Stomach (tissue), 4 donors: Measurements from ENCODE around the gene CLCNKA.

Experiments
- EP300 ChIP-seq: sonication (generic); formaldehyde crosslinking; IDR thresholded peaks from one replicate; pipeline ENCODE4 v1.6.1; 2017; ENCODE audit warnings: antibody characterized with exemption
- POLR2A ChIP-seq, 4 donors: fragments of 450-650 bp; IDR thresholded peaks; one replicate each; pipeline ENCODE4 v1.6.1; 2016; ENCODE audit warnings: antibody characterized with exemption in 4 of 4, control low read depth in 2 of 4, mild to moderate bottlenecking in 1 of 4, moderate library complexity in 1 of 4
- POLR2AphosphoS5 ChIP-seq, 3 donors: sonication (generic); formaldehyde crosslinking; IDR thresholded peaks; one replicate each; pipeline ENCODE4 v1.6.1; 2016; ENCODE audit warnings: antibody characterized with exemption in 3 of 3
- TF ChIP-seq, protein P1 (sequence below), 7 experiments: fragments of 450-650 bp in 4 of 7; fragments of 200-600 bp in 3 of 7; sonication (generic) in 3 of 7; IDR thresholded peaks; one replicate each; pipeline ENCODE4 v1.5.1; 2016 to 2019; ENCODE audit warnings: antibody characterized with exemption in 7 of 7, control low read depth in 2 of 7, mild to moderate bottlenecking in 1 of 7

DNA sequence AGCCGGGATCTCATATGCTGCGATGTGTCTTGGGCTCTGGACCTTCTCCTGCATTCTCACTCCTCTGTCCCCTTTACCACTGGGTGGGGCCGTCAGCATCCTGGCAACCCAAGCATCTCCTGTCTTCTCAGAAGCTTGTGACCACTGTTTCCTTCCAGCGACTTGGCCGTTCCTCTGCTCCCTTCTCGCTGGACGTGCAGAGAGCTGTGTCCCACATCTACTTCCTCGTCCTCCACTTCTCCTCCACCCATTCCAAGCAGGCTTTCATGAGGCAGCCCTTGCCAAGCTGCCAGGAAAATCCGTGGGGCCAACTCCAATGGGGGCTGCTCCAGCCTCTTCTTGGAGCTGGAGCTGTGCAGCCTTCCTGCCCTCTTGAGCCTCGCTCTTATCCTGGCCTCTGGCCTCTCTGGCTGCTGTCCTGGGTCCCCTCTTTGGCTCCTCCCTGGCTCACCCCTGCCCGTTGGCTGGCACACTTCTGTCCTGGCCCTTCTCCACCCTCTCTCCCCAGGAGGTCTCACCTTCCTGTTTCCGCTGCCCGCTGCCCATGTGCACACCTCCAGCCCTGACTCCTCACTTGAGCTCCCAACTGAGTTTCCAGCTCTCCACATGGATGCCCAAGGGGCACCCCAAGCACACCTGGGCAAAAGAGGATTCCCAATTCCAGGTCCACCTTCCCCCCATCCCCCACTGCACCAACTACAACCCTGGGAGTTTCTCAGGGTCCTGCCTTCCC, 42.9 kb downstream of the CLCNKA start:
- TF ChIP-seq, protein P1, sequence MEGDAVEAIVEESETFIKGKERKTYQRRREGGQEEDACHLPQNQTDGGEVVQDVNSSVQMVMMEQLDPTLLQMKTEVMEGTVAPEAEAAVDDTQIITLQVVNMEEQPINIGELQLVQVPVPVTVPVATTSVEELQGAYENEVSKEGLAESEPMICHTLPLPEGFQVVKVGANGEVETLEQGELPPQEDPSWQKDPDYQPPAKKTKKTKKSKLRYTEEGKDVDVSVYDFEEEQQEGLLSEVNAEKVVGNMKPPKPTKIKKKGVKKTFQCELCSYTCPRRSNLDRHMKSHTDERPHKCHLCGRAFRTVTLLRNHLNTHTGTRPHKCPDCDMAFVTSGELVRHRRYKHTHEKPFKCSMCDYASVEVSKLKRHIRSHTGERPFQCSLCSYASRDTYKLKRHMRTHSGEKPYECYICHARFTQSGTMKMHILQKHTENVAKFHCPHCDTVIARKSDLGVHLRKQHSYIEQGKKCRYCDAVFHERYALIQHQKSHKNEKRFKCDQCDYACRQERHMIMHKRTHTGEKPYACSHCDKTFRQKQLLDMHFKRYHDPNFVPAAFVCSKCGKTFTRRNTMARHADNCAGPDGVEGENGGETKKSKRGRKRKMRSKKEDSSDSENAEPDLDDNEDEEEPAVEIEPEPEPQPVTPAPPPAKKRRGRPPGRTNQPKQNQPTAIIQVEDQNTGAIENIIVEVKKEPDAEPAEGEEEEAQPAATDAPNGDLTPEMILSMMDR (IDR thresholded peaks at IDR 0.05) = no peak
- TF ChIP-seq POLR2A (IDR thresholded peaks at IDR 0.05) = no peak
- TF ChIP-seq POLR2AphosphoS5 (IDR thresholded peaks at IDR 0.05) = no peak
- TF ChIP-seq EP300 = no peak
